Upper lobe of left lung (tissue), 6 donors: ENCODE data around the gene CLMN. TPM values are rescaled to one million over a fixed set of nuclear protein-coding genes. Genes with fewer than 3 reads are reported as not detected.
A peak's percentile ranks its signal among the peaks of the same experiment; 100 is the strongest.

Experiments used
- ATAC-seq, 2 donors: fragments of 200-7000 bp; cut with Tn5 transposase; one replicate each; pipeline ENCODE4 v1.9.1; 2022; ENCODE audit warnings: mild to moderate bottlenecking in 2 of 2, moderate library complexity in 2 of 2; ENCODE audit not compliant: low FRiP score in 2 of 2
- DNase-seq, 2 donors: peaks; one replicate each; pipeline ENCODE4 v3.0.0-alpha.2; 2019 to 2020
- H3K27ac ChIP-seq, 4 donors: fragments of 200-600 bp; sonication (generic); one replicate each; pipeline ENCODE4 v1.5.1; 2016 to 2019
- H3K27me3 ChIP-seq, 4 donors: fragments of 200-600 bp; sonication (generic); one replicate each; pipeline ENCODE4 v1.5.1; 2017 to 2019
- H3K36me3 ChIP-seq, 4 donors: fragments of 200-600 bp; sonication (generic); one replicate each; pipeline ENCODE4 v1.5.1; 2016 to 2019
- H3K4me1 ChIP-seq, 4 donors: fragments of 200-600 bp; sonication (generic); one replicate each; pipeline ENCODE4 v1.5.1; 2018 to 2019
- H3K4me3 ChIP-seq, 4 donors: fragments of 200-600 bp; sonication (generic); one replicate each; pipeline ENCODE4 v1.5.1; 2017 to 2019; ENCODE audit warnings: mild to moderate bottlenecking in 2 of 4, moderate library complexity in 1 of 4
- H3K9me3 ChIP-seq, 4 donors: fragments of 200-600 bp; sonication (generic); one replicate each; pipeline ENCODE4 v1.5.1; 2018 to 2019
- EP300 ChIP-seq, 4 donors: sonication (generic); formaldehyde crosslinking; IDR thresholded peaks; one replicate each; pipeline ENCODE4 v1.5.1; 2017; ENCODE audit warnings: antibody characterized with exemption in 4 of 4, control low read depth in 2 of 4
- POLR2A ChIP-seq, 4 donors: fragments of 450-650 bp; IDR thresholded peaks; one replicate each; pipeline ENCODE4 v1.5.1; 2016 to 2017; ENCODE audit warnings: antibody characterized with exemption in 4 of 4, mild to moderate bottlenecking in 2 of 4
- POLR2AphosphoS5 ChIP-seq, 2 donors: sonication (generic); formaldehyde crosslinking; IDR thresholded peaks; one replicate each; pipeline ENCODE4 v1.5.1; 2017; ENCODE audit warnings: antibody characterized with exemption in 2 of 2
- WGBS, 2 donors: methylation state at CpG; one replicate each; pipeline ENCODE4 v1.1.5; 2017 to 2018; 5-methylcytosine and 5-hydroxymethylcytosine counted together
- total RNA-seq, 6 donors: library from RNA; depleted of rRNA in 4 of 6; stranded (reverse); fragments of >200 nt in 4 of 6; gene quantifications; one replicate each; pipeline versions ENCODE4 v1.1.0 to v1.2.1, GENCODE V29; 2016 to 2021
- TF ChIP-seq, protein P1 (sequence below), 6 experiments: fragments of 450-650 bp in 4 of 6; fragments of 200-600 bp in 2 of 6; sonication (generic) in 2 of 6; IDR thresholded peaks; one replicate each; pipeline ENCODE4 v1.5.1; 2016 to 2019; ENCODE audit warnings: antibody characterized with exemption in 6 of 6
- donor health status: DM: no; HTN: no; CAD: no; lungs with moderate emphysema.
- donor health status: DM: no; HTN: yes; CAD: no; lungs with severe emphysema.

The CLMN gene
- total RNA-seq, 6 donors from 2014 or later, result 9.7 to 35.5 (median 18.8) TPM

DNA sequence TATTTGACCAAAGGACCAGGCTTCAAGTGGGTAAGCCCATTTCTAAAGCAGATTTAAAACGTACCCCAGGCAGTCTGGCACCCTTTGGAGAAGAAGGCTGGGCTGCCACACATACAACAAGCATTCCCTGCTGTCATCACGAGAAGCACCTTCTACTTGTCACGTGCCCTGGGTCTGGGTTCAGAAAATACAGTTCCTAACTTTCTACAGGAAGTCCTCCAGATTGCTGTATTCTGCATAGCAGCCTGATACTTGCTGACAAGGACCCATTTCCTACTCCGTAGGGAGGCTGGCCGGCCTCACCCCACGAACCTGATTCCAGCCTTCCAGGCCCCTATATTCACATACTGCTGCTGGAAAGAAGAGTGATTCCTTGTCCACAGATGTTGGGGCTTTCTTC lies 7.4 kb downstream of the CLMN start:
- TF ChIP-seq, protein P1, sequence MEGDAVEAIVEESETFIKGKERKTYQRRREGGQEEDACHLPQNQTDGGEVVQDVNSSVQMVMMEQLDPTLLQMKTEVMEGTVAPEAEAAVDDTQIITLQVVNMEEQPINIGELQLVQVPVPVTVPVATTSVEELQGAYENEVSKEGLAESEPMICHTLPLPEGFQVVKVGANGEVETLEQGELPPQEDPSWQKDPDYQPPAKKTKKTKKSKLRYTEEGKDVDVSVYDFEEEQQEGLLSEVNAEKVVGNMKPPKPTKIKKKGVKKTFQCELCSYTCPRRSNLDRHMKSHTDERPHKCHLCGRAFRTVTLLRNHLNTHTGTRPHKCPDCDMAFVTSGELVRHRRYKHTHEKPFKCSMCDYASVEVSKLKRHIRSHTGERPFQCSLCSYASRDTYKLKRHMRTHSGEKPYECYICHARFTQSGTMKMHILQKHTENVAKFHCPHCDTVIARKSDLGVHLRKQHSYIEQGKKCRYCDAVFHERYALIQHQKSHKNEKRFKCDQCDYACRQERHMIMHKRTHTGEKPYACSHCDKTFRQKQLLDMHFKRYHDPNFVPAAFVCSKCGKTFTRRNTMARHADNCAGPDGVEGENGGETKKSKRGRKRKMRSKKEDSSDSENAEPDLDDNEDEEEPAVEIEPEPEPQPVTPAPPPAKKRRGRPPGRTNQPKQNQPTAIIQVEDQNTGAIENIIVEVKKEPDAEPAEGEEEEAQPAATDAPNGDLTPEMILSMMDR (IDR thresholded peaks at IDR 0.05), result no peak
- TF ChIP-seq EP300 (IDR thresholded peaks at IDR 0.05) (no peak), POLR2AphosphoS5 (IDR thresholded peaks at IDR 0.05) (no peak), POLR2A (IDR thresholded peaks at IDR 0.05) (no peak)
- H3K4me3 ChIP-seq, result no peak overlapping the region
- peaks cover 24 to 40% (median 31%) of the 10 kb centered on the region in 4 donors for H3K4me1 ChIP-seq
- ATAC-seq, result no peak
- 69 to 75% methylated on average over 5 to 6 of the region's 6 CpGs for WGBS, 2 donors
- H3K27ac ChIP-seq, result peak overlapping the region in 3 of 4 donors; percentile 10 to 75 (median 33)
- H3K9me3 ChIP-seq, result no peaks in the 10 kb centered on the region
- H3K27me3 ChIP-seq, result no peaks in the 10 kb centered on the region
- no peak for DNase-seq
- H3K36me3 ChIP-seq, result no peaks in the 10 kb centered on the region

DNA sequence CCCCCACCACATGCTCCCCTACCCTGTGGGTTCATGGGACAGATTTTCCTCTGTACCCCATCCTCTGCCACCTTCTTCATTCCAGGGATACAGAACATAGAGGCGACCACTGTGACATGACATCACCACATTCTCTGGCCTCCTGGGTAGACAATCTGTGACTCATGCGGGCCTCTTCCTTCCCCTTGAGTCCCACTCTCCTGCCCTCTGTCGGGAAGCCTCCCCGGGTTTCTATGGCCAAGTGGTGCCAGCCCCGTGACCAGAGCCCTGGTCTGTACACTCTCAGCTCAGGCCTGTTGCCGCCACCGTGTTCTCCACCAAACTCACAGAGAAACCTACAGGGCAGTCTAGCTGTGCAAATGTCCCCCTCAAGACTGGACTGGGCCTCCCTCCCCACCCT lies 8.0 kb downstream of the CLMN start:
- peak overlapping the region in 3 of 4 donors; percentile 10 to 75 (median 33) for H3K27ac ChIP-seq
- H3K9me3 ChIP-seq, result no peaks in the 10 kb centered on the region
- TF ChIP-seq, protein P1 (IDR thresholded peaks at IDR 0.05), result no peak
- no peak for TF ChIP-seq POLR2A (IDR thresholded peaks at IDR 0.05)
- TF ChIP-seq EP300 (IDR thresholded peaks at IDR 0.05), result no peak
- TF ChIP-seq POLR2AphosphoS5 (IDR thresholded peaks at IDR 0.05), result no peak
- H3K27me3 ChIP-seq, result no peaks in the 10 kb centered on the region
- H3K4me3 ChIP-seq, result no peak overlapping the region
- H3K36me3 ChIP-seq, result no peaks in the 10 kb centered on the region
- DNase-seq (peak in 1 of 2 donors; percentile 70), ATAC-seq (peak in 1 of 2 donors; percentile 29)
- WGBS, 2 donors, result 58 to 72% methylated on average over 7 of the region's 7 CpGs
- peaks cover 26 to 44% (median 33%) of the 10 kb centered on the region in 4 donors for H3K4me1 ChIP-seq

DNA sequence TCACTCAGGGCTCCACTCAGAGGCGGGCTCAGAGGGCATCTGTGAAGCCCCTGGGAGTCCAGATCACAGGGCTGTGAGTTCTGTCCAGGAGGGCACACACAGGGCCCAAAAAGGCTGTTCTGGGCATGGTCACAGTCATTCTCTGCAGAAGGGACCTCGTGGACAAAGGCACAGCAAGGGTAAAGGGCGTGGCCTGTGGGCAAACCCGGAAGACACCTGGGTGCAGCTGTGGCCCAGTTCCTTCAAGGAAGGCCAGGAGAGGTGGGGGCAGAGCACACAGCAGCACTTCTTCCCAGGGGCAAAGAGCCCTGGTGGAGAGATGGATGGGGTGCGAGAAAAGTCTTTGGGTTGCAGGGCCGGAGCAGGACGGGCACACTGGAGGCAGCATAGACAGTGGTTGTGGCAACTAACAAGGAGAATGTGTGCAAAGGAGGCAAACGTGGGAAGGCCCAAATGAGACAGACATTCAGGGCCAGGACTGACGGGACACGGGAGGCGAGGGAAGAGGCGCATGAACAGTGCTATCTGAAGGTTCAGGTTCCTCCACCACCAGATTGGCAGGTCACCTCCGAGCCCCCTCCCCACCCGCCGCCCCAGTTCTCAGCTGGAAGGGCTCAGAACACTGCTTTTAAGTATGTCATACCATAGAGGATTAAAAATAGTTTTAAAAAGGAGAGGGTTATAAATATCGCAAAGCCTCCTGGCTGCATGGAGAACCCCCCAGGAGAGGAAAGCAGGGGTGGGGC lies 8.9 kb downstream of the CLMN start:
- DNase-seq, result no peak
- Histone ChIP-seq H3K9me3 (no peaks in the 10 kb centered on the region), H3K4me3 (no peak overlapping the region), H3K4me1 (peaks cover 26 to 44% (median 33%) of the 10 kb centered on the region in 4 donors), H3K27ac (no peak overlapping the region), H3K27me3 (no peaks in the 10 kb centered on the region), H3K36me3 (no peaks in the 10 kb centered on the region)
- TF ChIP-seq POLR2A (IDR thresholded peaks at IDR 0.05), result no peak
- TF ChIP-seq, protein P1 (IDR thresholded peaks at IDR 0.05), result no peak
- no peak for TF ChIP-seq POLR2AphosphoS5 (IDR thresholded peaks at IDR 0.05)
- no peak for TF ChIP-seq EP300 (IDR thresholded peaks at IDR 0.05)
- ATAC-seq, result no peak
- WGBS, 2 donors, result 87 to 92% methylated on average over 15 to 16 of the region's 16 CpGs

DNA sequence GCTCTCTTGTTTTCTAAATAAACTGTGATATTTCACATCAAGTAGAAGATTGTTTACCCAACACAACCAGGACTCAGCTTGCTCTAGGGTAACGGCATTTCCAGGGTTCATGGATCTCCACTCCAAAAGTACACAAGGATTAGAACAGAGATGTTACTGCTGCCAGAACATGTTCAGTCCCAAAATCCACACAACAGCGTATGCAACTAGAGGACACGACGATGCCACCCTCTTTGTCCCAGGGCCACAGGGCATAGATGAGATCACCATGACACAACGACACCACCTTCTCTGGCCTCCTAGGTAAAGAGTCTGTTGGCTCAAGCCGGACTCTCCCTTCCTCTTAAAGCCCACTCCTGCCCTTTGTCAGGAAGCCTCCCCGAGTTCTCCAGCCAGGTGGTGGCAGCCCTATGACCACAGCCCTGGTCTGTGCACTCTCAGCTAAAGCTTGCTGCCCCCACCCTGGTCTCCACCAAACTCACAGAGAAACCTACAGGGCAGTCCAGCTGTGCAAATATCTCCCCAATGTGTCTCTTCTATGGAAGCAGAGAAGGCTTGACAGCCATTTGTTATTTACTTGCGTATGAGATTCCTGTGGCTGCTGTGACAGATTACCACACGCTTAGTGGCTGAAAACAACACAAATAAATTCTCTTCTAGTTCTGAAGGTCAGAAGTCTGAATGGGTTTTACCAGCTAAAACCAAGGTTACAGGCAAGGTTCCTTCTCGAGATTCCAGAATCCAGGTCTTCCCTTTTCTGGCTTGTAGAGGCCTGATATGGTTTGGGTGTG lies 10.3 kb downstream of the CLMN start:
- H3K9me3 ChIP-seq, result no peaks in the 10 kb centered on the region
- 91% methylated on average over 10 of the region's 10 CpGs for WGBS, 2 donors
- no peaks in the 10 kb centered on the region for H3K36me3 ChIP-seq
- H3K4me3 ChIP-seq, result no peak overlapping the region
- H3K27me3 ChIP-seq, result no peaks in the 10 kb centered on the region
- DNase-seq, result no peak
- peaks cover 22 to 37% (median 27%) of the 10 kb centered on the region in 4 donors for H3K4me1 ChIP-seq
- TF ChIP-seq POLR2AphosphoS5 (IDR thresholded peaks at IDR 0.05) (no peak), EP300 (IDR thresholded peaks at IDR 0.05) (no peak), POLR2A (IDR thresholded peaks at IDR 0.05) (no peak)
- TF ChIP-seq, protein P1 (IDR thresholded peaks at IDR 0.05), result no peak
- peak overlapping the region in 1 of 4 donors; percentile 11 for H3K27ac ChIP-seq
- ATAC-seq, result no peak
